NCI-H524 (cell line): Measurements from ENCODE around the gene OR10G2.
"Not testable (repeated sequence)": the region's sequence is repeated elsewhere in the genome, so short reads cannot be mapped to it uniquely, and the experiment has no call there.

Experiments used
- DNase-seq, 2 experiments: peaks; one replicate each; lab custom pipeline; 2025; lab: John Stamatoyannopoulos, UW

OR10G2 gene, protein sequence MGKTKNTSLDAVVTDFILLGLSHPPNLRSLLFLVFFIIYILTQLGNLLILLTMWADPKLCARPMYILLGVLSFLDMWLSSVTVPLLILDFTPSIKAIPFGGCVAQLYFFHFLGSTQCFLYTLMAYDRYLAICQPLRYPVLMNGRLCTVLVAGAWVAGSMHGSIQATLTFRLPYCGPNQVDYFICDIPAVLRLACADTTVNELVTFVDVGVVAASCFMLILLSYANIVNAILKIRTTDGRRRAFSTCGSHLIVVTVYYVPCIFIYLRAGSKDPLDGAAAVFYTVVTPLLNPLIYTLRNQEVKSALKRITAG

DNA sequence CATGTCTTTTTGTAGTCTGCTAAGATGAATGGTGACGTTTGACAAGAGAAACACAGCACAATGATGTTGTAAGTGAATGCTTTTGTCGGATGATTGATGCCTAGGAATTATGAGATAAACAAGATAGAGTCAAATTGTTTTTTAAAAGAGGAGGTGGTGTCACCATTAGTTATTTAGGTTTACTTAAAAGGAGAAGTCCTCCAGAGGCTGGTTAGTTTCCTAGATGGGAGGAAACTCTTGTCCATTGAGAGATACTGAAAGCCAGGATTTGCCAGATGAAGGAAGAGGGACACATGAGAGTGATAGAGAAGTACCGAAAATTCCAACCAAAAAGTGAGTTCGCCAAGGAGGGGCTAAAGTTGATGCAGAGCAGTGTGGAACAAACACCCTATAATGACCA, at the start of gene OR10G2:
TSS of gene OR10G2 (minus strand) at position 101 of the 400 bp plus-strand sequence. CDS start at position 3, 98 bp downstream.
- DNase-seq, result no peak

DNA sequence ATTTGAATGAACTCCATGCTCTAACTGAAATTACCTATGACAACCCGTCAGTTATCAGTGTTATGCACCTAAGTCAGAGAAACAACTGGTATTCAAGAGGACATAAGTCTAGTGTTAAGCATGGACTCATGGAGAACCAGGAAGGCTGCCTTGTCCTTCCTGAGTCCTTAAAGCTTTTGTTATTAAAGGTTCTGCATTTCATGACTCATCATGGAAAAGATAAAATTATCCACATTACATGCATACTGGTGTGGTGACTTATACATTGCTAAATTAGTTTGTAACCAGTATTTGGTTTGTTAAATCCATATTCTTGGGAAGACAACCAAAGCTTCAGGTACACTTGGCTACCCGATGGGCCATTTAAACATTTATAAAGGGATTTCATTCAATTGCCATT, 45.3 kb upstream of the OR10G2 start:
- DNase-seq, result no peak

DNA sequence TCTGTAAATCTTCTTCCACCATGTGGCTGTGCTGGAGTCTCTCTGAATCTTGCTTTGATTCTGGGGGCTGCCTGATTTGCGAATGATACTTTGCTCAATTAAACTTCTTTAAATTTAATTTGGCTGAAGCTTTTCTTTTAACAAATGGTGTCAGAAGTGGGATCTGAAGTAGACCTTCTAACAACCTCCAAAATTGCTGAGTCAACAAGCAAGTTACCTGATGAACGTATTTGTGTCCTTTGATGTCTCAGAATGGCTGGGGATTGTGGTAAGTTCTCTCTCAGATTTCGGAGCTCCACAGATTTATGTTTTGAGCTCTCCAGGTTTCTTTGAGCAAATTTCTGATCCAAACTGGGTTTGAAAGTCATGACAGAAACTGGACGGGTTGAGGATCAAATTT, 40.8 kb upstream of the OR10G2 start:
- no peak for DNase-seq

DNA sequence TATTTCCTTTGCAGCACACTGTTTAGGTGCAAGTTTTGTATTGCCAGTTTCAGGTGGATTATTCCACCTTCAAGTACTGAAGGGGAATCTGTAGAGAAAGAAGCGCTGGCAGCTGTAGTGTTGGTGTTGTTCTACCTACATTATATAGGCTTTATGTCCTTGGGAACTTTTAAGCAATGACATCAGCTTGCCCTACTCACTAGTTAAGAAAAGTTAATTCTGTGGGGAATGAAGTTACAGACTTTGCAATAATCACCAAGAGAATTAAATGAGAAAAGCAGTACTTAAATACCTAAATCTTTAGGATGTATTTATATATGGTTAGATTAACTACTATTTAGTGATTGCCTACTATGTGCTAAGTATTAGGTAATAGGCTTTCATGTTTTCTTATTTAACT, 39.0 kb upstream of the OR10G2 start, which contains the start of gene OR4E1:
TSS of gene OR4E1 (minus strand) at position 101 of the 400 bp plus-strand sequence. CDS start 2,883 bp downstream, outside the sequence.
- no peak for DNase-seq

DNA sequence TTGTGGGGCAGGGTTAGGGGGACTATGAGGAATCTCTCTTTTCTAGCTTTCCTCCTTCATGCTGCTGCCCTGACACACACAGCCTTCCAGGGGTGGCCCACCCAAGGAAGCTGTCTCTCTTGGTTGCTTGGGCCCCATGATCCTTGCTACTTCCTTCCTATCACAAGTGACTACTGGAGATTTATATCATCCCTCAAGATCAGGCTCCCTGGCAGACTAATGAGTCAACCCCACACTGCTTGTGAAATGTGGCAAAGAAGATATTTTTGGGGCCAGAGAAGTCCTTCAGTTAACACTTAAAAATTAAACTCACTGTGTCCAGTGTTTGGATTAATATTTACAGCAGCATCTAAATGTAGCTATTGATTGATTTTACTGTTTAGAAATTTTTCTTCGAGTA, 37.4 kb upstream of the OR10G2 start:
- DNase-seq, result no peak

DNA sequence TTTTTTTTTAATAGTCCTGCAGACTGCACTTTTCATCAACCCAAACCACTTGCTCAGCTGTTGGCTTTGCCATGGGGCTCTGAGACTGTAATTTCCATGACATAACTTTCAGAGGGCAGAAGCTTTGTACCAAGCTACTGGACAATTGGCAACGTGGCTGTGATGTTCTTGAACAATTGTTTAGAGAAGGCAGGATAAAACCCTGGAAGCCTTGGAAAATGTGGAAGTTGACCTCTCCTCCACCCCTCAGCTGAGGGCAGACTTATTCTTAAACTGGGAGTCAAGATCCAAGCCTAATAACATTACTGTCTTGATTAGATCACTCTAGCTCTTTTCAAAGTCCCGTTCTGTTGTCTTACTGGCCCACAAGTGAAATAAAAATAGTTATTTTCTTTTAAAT, 36.6 kb upstream of the OR10G2 start:
- no peak for DNase-seq

DNA sequence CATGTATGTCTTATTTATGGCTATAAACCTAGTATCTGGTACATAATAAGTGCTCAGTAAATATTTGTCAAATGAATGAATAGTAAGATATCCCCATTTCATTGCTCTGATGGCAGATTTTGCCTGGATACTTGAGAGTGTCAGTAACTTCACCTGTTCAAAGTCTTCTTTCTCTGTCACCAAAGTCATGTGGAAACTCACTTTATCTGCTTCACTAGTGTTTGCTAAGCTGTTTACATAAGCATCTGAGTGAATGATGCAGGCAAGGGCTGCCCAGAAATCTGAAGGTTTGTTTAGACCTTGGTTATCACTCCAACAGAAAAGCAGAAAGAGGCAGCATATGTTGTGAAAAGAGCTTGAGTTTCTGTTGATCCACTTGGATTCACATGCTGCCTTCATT, 34.5 kb upstream of the OR10G2 start:
- no peak for DNase-seq

DNA sequence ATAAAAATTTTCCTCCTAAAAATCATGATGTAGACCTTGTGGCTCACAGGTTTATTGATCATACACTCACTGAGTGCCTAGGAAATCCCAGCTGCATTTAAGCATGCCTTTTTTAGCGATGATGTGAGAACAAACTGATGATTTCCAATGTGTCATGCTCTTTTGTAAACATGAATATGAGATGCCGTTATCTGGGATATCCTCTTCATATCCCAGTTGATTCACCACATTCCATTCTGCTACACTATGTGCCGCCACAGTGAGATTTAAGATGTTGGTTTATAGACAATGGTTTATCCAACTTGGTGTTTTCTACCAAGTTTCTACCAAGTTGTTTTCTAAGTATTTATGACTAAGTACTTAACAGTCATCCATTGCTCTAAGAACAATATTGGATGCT, 33.6 kb upstream of the OR10G2 start:
- DNase-seq, result no peak

DNA sequence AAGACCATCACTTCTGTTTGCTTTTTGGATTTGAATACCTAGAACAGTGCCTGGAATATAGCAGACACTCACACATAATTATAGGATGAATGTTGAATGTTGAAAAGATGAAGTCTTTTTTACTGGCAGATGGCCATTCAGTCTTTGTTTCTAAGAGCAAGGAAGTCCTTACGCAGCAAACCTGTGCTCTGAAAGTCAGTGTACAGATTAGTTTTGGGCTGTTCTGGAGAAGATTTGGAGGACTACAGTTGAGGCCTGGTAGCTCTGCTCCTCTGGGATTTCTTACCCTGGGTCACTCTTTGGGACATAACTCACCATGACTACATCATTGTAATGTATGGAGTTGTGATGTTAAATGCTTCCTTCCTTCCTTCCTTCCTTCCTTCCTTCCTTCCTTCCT, 22.2 kb upstream of the OR10G2 start:
- DNase-seq, result no peak

DNA sequence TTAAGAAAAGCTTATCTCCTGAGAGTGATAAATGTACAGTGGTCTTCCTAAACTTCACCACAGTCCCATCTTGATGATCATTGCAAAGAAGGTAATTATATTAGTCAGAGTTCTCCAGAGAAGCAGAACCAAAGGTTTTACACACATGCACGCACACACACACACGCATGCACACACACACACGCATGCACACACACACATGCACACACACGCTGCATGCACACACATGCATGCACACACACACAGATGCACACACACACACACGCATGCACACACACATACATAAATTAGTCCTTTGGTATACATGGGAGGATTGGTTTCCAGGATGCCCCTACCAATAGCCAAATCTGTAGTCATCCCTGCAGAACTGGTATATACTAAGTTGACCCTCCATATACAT, 19.5 kb upstream of the OR10G2 start:
- DNase-seq, result no peak

DNA sequence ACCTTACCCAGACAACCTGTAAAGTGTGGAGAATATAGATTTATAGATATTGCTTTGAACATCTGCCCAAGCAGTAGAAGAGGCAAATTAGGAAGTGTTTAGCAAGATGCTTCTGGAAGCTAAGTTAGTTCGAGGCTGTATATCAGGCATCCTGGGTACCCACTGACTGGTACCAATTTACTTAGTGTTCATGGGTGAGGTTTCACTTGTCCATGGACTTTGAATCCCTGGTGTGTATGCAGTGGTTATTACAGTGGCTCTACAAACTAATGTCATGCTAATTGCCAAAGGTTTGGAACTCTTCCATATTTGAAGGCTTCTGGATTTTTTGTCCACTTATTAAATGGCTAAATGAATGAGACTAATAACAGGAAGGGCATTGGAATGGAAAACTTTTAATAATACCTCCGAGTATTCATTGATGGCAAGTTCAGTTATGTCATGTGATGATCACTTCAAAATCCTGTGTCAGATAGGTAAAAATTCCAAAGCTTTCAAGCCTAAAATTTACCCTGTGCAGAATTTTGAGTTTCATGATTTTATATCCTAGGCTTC, 18.7 kb upstream of the OR10G2 start, which contains the start of gene OR4E2:
TSS of gene OR4E2 (plus strand) at position 505 of the 555 bp plus-strand sequence. CDS start 11,248 bp downstream, outside the sequence.
- DNase-seq, result no peak

DNA sequence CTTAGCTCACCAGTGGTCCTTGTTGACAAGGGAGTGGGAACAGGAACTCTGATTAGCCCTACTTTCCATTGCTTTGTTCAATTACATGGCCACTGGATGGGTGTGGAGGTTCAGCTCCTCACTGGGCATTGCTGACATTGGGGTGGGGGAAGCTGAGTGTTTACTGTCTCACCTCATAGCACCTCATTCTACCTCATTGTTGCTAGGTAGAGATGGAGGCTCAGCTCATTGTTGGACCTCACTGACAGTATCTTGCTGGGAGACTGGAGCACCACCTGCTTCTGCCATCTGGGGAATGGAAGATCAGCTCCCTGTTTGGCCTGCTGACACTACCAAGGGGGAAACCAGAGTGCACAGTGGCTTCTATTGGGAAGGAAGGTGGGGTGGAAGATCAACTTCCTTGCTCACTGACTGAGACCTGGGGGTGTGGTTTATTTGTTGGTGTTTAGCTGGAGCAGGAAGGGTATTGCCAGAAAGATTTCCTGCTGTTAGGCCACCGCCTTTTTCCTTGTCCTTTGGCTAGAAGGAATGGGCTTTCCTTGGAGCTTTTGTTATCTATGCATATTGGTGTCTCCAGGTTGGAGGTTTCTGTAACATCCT, 17.6 kb upstream of the OR10G2 start:
- DNase-seq, result no peak

DNA sequence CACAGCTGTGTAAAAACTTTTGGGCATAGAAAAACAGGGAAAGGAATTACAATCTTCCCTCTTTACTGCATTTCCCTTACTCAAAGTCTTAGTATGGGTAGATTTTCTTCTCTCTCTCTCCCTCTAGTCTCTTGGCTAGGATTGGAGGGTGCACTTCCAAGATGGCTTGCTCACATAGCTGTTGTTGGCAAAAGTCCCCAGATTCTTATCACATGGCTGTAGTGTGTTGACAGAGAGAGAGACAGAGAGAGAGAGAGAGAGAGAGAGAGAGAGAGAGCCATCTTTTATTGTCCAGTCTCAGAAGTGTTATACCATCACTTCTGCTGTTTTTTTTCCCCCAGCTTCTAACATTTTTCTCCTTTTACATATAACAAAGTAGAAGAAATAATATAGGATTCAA, 12.6 kb upstream of the OR10G2 start:
- DNase-seq, result no peak

DNA sequence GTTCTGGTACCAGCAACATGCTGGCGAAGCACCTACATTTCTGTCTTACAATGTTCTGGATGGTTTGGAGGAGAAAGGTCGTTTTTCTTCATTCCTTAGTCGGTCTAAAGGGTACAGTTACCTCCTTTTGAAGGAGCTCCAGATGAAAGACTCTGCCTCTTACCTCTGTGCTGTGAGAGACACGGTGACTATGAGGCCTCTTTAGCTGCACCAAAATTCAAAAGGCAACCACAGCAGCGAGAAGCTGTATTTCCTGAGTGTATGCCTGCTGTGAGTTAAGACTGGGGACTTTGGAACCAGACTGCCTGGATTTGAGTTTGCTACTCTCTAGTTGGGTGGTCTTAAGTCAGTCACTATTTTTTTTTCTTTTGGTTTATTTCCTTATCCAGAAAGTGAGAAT, 8.7 kb upstream of the OR10G2 start:
- no peak for DNase-seq

DNA sequence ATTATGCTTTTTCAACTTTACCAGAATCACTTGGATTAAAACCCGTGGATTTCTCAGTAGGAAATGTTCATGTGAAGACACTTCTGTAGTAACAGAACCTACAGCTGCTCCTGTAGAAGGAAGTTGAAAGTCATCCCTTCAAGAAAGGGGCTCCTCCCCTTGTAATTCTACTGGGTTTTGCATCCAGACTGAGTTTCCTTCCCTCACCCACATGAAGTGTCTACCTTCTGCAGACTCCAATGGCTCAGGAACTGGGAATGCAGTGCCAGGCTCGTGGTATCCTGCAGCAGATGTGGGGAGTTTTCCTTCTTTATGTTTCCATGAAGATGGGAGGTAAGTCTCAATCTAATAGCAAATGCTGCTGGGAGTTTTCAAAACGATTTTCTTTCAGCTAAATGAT, 7.9 kb upstream of the OR10G2 start:
- no peak for DNase-seq

DNA sequence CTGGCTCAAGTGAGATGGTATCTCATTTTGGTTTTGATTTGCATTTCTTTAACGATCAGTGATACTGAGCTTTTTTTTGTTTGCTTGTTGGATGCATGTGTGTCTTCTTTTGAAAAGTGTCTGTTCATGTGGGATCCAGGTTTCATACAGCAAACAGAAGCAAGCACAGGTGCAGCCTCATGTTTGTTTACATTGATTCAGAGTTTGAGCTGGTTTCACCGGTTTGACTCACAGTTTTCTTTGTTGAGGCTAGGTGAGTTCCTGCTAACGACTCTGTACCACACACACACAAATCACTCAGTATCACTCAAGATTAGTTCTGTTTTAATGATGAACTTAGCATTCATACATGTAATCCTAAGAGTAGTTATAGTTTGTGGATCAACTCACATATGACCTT, 3.7 kb downstream of the OR10G2 start:
- no peak for DNase-seq

DNA sequence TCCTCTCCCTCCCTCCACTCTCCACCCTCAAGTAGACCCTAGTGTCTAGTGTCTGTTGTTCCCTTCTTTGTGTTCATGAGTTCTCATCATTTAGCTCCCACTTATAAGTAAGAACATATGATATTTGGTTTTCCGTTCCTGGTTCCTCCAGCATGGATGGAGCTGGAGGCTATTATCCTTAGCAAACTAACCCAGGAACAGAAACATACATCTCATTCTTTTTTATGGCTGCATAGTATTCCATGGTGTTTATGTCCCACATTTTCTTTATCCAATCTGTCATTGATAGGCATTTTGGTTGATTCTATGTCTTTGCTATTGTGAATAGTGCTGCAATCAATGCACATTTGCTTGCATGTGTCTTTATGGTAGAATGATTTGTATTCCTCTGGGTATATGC, 4.2 kb downstream of the OR10G2 start:
- DNase-seq, result not testable (repeated sequence)

DNA sequence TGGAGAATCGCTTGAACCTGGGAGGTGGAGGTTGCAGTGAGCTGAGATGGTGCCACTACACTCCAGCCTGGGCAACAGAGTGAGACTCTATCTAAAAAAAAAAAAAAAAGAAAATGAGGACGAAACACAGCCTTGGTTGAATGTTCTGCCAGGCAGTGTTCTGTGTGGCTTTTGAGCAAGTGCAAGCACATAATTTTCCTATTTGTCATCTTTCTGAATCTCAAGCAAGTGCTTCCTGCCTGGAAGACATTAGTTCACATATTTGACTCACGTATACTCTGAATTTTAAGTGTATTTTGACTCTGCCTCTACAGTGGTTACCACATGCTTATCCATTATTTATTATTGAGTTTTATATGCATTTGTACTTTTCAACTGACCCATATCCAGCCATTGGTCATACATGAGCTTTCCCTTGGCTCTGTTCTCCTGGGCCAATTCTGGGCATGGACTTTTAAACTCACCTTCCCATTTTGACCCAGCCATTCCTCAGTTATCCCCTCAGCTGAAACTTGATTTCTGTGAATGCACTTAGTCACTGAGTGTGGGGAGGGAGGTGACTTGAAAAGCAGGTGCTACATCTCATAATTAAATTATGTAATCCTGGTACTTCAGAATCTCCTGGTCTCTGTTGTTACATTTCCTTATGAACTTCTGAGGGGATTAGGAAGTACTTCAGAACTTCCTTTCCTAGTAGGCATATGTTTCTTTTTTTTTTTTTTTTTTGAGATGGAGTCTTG, 8.1 kb downstream of the OR10G2 start:
- DNase-seq, result peak in 1 of 2 experiments; percentile 8

DNA sequence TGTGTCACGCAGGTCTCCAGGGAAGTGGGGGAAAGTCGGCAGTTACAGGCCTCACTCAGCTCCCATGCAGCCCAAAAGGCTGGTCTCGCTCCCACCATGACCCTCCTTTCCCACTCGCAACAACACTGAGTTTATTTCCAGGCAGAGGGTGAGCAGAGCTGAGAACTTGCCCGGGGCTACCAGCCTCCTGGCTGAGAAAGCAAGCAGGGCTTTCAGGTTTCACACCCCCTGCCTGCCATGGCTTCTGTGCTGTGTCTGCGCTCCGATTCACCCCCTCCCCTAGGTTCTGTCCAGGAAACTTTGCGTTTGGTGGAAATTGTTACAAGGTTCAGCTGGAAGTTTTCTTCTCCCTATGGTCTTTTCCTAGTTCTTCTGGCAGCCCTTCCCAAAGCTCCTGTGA, 17.1 kb downstream of the OR10G2 start:
- no peak for DNase-seq

DNA sequence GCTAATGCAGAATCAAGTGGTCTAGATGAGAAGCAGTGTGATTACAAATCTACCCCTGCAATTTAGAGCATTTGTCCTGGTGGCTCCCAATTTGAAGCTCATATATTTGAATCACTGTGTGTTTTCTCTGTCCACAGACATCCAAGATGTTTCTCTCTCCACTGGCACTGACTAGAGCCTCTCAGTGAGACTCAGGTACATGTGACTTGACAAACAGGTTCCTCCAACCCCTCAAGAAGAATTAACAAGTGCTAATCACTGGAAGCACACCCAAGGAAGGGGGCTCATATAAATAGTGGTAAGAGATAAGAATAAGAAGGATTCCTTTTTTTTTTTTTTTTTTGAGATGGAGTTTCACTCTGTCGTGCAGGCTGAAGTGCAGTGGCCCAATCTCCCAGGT, 20.5 kb downstream of the OR10G2 start:
- DNase-seq, result no peak

DNA sequence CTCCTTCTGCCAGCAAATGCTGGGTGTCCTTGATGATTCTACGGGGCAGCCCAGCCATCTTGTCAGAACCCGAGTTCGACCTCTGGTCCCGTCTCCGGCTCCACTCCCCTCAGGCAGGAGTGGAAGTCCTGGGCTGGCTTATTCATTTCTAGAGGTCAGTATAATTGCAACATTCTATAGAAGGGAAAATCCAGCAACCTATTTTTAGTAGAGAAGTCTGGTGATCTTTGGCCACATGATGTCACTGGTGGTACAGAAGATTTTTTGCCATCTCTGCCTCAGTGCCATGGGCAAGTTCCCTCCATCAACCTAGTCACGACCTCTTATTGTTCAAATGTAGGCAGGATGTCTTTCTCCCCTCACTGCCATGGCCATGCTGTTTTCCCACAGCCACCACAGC, 22.4 kb downstream of the OR10G2 start:
- no peak for DNase-seq

DNA sequence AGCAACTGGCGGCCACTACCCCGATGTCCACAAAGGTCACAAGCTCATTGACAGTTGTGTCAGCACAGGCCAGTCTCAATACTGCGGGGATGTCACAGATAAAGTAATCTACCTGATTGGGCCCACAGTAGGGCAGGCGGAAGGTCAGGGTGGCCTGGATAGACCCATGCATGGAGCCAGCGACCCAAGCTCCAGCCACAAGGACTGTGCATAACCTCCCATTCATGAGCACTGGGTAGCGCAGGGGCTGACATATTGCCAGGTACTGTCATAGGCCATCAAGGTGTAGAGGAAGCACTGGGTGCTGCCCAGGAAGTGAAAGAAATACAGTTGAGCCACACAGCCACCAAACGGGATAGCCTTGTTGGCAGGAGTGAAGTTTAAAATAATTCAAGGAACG, 32.6 kb downstream of the OR10G2 start:
- DNase-seq, result not testable (repeated sequence)

DNA sequence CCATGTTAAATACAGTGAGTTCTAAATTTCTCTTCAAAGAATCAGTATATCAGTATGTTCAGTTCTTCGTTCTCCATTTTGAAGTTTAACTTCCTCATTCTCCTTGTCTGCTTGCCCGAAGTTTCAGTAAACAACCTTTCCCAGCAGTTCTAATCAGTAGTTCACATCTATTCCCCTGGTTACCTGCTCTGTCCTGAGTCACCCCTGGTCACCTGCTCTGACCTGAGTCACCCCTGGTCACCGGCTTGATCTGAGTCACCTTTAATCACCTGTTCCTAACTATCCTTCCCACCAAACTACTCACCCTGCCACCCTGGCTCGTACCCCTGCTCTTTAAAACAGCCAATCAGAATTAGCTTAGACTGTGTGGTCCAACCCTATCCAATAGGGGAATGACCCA, 45.4 kb downstream of the OR10G2 start:
- no peak for DNase-seq
